Stimulated activated naive B cell treated with anti-CD40 and anti-IgM and Interleukin-4, amounts not matched to agents 10 μg/mL and 1 μg/mL and 100 μg/mL, for 72 hours (primary cell): ENCODE data around the gene TSPOAP1.
"Not testable (repeated sequence)": the region's sequence is repeated elsewhere in the genome, so short reads cannot be mapped to it uniquely, and the experiment has no call there.

ENCODE experiments used
- ATAC-seq, 2 donors: fragments of 150-1000 bp; cut with Tn5 transposase; replicated peaks; 2 replicates each; pipeline ENCODE4 v1.10.0; 2021; ENCODE audit warnings: moderate library complexity in 1 of 2
- DNase-seq: peaks from one replicate; pipeline ENCODE4 v3.0.0; 2021
- H3K27ac Mint-ChIP-seq: one replicate; pipeline ENCODE4 v1.8.0; 2022; ENCODE audit warnings: mild to moderate bottlenecking, mixed read lengths
- H3K27me3 Mint-ChIP-seq, 2 donors: one replicate each; pipeline ENCODE4 v1.8.0; 2022; ENCODE audit warnings: mixed read lengths in 2 of 2
- H3K36me3 Mint-ChIP-seq, 2 donors: one replicate each; pipeline ENCODE4 v1.8.0; 2022; ENCODE audit warnings: mixed read lengths in 2 of 2, mild to moderate bottlenecking in 1 of 2
- H3K4me1 Mint-ChIP-seq, 2 donors: one replicate each; pipeline ENCODE4 v1.8.0; 2022; ENCODE audit warnings: mixed read lengths in 2 of 2, mild to moderate bottlenecking in 1 of 2
- H3K4me3 Mint-ChIP-seq, 2 donors: one replicate each; pipeline ENCODE4 v1.8.0; 2022; ENCODE audit warnings: mild to moderate bottlenecking in 2 of 2, mixed read lengths in 2 of 2, moderate library complexity in 1 of 2
- H3K9me3 Mint-ChIP-seq, 2 donors: one replicate each; pipeline ENCODE4 v1.8.0; 2022; ENCODE audit warnings: mixed read lengths in 2 of 2, mild to moderate bottlenecking in 1 of 2

TSPOAP1 gene

DNA sequence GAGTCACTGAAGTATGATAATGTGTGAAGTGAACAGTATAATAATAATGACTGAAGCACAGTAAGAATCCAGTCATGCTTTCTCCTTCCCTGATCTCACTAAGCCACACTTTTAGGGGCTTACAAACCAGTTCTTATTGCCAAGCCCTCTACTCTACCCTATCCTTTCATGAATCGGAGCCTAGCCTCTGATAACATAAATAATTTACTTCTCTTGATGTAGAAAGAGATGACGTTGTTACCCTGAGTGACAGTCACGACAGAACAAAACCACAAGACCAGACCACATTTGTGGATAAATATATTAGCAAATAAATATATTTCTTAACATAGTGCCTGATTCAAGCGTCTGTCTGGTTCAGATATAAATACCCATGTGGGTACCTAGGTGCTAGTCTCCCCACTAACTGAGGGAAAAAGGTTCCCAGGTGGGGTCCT lies 24.8 kb upstream of the TSPOAP1 start:
- peak overlapping the region; percentile 99 to 100 for H3K4me3 Mint-ChIP-seq
- peaks cover 22 to 37% of the 10 kb centered on the region in 2 donors for H3K36me3 Mint-ChIP-seq
- DNase-seq (no peak), ATAC-seq (no peak)
- H3K27me3 Mint-ChIP-seq, result no peaks in the 10 kb centered on the region
- H3K4me1 Mint-ChIP-seq, result peaks cover 21 to 44% of the 10 kb centered on the region in 2 donors
- H3K9me3 Mint-ChIP-seq, result no peaks in the 10 kb centered on the region
- H3K27ac Mint-ChIP-seq, result peak overlapping the region; percentile 98

DNA sequence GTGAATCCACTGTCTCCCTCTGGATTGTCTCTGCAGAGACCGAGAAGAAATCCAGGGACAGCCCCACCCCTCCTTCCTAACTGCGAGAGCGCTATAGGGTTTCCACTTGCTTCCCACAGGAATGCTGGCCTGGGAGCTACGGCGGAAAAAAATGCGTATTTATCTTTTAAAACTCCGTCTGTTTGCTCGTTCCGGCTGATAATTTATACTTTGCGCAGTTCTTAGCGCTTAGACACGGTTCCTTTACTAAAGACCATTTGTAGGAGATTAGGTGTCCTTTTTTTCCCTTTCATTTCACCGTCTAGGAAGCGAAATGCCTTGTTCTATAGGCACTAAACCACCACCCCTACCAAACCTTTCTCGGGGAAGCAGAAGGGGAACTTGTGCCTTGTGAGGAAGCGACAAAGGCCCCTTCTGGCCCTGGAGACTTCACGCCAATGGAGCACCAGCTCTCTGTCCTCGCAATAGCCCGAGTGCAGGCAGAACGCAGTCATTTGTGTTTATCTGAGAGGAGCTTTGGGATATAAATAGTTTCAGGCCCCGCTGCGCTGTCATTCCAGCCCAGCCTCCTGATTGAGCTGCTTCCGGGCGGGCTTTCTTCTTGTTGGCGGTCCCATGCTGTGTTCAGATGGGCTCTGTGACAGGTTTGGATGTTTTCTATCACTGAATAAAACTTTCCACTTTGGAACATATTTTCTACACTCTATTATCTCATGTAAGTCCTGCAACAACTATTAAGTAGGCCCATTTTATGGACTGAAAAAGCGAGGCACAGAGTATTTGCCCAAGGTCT lies 24.2 kb upstream of the TSPOAP1 start:
- ATAC-seq (peak; percentile 31 to 38), DNase-seq (no peak)
- H3K27me3 Mint-ChIP-seq, result no peaks in the 10 kb centered on the region
- H3K4me1 Mint-ChIP-seq, result peaks cover 24 to 47% of the 10 kb centered on the region in 2 donors
- H3K27ac Mint-ChIP-seq, result peak overlapping the region; percentile 98
- H3K36me3 Mint-ChIP-seq, result peaks cover 22 to 42% of the 10 kb centered on the region in 2 donors
- H3K9me3 Mint-ChIP-seq, result no peaks in the 10 kb centered on the region
- peak overlapping the region; percentile 99 to 100 for H3K4me3 Mint-ChIP-seq

DNA sequence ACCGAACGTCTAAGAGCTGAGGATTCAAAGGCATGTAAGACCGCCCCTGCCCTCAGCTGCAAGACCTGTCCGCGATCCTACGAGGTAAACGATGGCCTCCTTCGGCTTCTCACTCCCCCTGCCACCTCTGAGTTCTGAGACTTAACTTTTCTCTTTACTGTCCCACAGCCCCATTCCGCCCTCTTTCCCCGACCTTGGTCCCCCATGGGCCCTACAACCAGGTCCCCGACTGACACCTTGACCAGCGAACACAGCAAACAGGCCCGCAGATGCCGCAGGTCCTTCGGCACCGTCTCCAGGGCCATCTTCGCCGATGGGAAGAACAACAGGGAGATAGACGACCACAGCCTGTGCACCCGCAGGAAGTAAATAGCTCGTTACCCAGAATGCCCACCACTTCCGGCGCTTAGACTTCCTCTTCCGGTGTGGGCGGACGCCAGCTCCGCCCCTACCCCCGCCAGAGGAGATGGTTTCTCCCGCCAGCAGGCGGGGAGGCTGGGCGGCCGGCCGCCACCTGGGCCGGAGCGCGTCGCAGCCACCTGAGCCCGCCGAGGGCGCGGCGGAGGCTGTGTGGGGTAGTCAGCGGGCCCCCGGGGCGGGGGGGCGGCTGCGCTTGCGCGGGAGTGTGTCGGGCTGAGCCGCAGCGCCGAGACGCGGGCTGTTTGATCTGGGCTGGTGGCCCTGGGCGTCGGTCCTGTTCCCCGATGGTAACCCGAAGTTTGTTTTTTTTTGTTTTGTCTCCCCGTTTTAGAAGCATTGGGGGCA lies 23.4 kb upstream of the TSPOAP1 start, which contains the start of gene SUPT4H1:
SUPT4H1 (minus strand) TSS at position 371 of the 765 bp plus-strand sequence; CDS start at position 305, 66 bp downstream.
- DNase-seq (peak; percentile 91), ATAC-seq (peak; percentile 93 to 95)
- H3K27ac Mint-ChIP-seq, result peak within 1 kb of the TSS; percentile 98
- peaks cover 27 to 49% of the 10 kb centered on the region in 2 donors for H3K36me3 Mint-ChIP-seq
- peaks cover 28 to 54% of the 10 kb centered on the region in 2 donors for H3K4me1 Mint-ChIP-seq
- H3K27me3 Mint-ChIP-seq, result no peaks in the 10 kb centered on the region
- peak within 1 kb of the TSS; percentile 99 to 100 for H3K4me3 Mint-ChIP-seq
- no peaks in the 10 kb centered on the region for H3K9me3 Mint-ChIP-seq

DNA sequence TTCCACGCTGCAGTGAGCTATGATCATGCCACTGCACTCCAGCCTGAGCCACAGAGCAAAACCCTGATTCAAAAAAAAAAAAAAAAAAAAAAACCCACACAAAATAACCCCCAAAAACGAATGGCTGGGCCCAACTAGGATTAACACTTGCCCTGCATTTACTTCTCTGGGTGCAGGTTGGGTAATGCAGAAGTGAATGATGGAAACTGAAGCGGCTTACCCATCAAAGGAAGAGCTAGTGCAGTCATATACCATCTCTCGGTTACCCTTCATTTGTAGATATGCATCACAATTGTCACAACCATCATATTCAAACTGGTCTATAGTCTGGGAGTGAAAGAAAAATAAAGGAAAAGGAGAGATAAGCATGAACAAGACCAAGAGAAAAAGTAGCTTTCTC lies 22.6 kb upstream of the TSPOAP1 start:
- ATAC-seq, result no peak
- Mint-ChIP-seq H3K4me1 (peaks cover 32 to 62% of the 10 kb centered on the region in 2 donors), H3K36me3 (peaks cover 36 to 58% of the 10 kb centered on the region in 2 donors), H3K4me3 (peak overlapping the region; percentile 99 to 100), H3K27me3 (no peaks in the 10 kb centered on the region), H3K27ac (peak overlapping the region; percentile 98), H3K9me3 (no peaks in the 10 kb centered on the region)
- DNase-seq, result no peak

DNA sequence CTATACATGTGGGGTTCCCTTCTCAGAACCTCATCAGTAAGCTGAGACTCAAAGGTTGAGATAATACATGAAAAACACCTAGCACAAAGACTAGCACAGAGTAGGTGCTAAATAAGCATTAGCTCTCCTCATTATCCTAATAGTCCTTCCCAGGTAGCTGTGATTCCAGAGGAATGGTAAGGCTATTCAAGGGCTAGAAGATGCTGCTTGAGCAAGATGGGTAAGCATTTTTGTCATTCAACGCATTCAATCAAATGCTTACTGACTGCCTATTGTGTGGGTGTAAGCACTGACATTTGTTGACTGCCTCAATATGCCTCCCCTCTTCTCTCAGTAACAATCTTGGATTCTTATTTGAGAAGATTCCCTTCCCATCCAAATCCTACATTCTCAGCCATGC lies 19.4 kb upstream of the TSPOAP1 start:
- Mint-ChIP-seq H3K27ac (peak overlapping the region; percentile 26), H3K36me3 (peaks cover 55 to 69% of the 10 kb centered on the region in 2 donors)

DNA sequence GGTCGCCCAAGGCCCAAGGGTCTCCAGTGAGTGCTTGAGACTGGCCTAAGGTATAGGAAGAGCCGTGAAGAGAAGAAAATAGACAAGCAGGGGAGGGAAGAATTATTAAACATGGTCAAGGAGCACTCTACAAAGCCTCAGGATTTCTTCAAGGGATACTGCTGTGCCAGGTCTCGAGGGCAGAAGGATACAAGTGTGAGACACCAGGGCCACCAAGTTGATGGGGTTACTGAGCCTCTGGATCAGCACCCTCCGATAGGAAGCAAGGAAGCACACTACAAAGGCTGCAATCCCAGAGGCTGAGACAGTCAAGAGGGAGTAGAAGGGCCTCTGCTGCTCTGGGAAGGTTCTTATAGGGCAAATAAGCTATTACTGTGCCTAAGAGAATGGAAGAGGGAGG lies 16.9 kb upstream of the TSPOAP1 start:
- peak overlapping the region; percentile 100 for H3K27ac Mint-ChIP-seq
- H3K4me3 Mint-ChIP-seq, result peak overlapping the region; percentile 82 to 88
- H3K4me1 Mint-ChIP-seq, result peaks cover 53 to 83% of the 10 kb centered on the region in 2 donors
- H3K27me3 Mint-ChIP-seq, result no peaks in the 10 kb centered on the region
- H3K9me3 Mint-ChIP-seq, result peaks cover 0 to 2% of the 10 kb centered on the region in 2 donors
- ATAC-seq (no peak), DNase-seq (no peak)
- peaks cover 66 to 78% of the 10 kb centered on the region in 2 donors for H3K36me3 Mint-ChIP-seq

More for the DNA sequence above, 19.4 kb upstream of the TSPOAP1 start:
- Mint-ChIP-seq H3K27me3 (no peaks in the 10 kb centered on the region), H3K4me1 (peaks cover 51 to 83% of the 10 kb centered on the region in 2 donors), H3K4me3 (no peak overlapping the region), H3K9me3 (no peaks in the 10 kb centered on the region)
- no peak for DNase-seq
- no peak for ATAC-seq

DNA sequence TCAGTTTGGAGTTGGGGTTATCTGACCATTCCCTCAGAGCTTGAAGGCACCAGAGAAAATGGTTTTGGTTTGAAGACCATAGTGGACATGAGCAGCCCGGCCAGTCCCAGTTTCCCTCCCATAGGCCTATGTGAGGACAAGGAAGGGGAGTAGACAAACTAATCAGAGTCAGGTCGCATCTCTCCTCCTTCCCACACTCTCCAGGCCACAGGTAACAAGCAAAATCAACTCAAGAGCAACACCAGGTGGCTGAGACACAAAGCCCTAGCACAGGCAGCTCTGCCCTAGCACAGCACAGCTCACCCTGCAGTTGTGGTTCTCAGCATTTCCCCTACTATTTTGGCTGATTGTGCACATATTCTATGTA lies 16.2 kb upstream of the TSPOAP1 start:
- H3K4me1 Mint-ChIP-seq, result peaks cover 56 to 89% of the 10 kb centered on the region in 2 donors
- H3K27me3 Mint-ChIP-seq, result no peaks in the 10 kb centered on the region
- H3K36me3 Mint-ChIP-seq, result peaks cover 71 to 83% of the 10 kb centered on the region in 2 donors
- peak overlapping the region; percentile 82 to 88 for H3K4me3 Mint-ChIP-seq
- peaks cover 0 to 2% of the 10 kb centered on the region in 2 donors for H3K9me3 Mint-ChIP-seq
- ATAC-seq (peak; percentile 70 to 73), DNase-seq (no peak)
- peak overlapping the region; percentile 100 for H3K27ac Mint-ChIP-seq

DNA sequence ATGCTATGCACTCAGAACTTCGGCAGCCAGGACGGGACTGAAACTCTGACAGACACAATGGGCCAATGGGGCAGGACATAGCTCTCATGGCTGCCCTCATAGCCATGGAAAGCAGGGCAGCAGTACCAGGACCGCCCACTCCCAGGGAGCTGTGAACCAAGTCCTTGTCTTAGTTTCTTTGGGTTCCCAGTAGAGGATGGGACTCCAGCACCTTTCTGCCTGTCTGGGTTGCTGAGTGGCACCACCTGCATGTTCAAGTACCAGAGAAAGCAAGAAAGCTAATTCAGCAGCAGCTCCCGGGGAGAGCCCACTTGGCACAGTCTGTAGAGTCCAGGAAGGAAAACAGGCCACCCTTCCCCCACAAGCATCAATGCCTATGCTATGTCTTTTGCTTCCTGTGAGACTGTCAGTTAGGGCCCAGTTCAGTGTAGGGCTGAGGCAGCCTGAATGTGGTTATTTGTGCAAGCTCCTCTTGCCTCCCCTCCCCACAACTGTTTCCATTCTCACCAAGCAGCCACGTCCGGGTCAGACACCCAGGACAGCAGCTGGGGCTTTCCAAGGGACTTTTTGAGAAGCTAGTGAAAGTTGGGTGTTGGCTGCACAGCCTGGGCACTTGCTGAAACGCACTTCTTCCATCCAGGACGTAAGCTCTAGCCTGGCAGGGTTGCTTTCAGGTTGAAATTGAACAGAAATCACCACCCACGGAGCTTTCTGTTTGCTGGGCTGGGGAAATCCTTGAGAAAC lies 15.6 kb upstream of the TSPOAP1 start:
- Mint-ChIP-seq H3K4me1 (peaks cover 55 to 89% of the 10 kb centered on the region in 2 donors), H3K36me3 (peaks cover 69 to 82% of the 10 kb centered on the region in 2 donors), H3K27ac (peak overlapping the region; percentile 100), H3K4me3 (peak overlapping the region; percentile 82 to 88), H3K27me3 (no peaks in the 10 kb centered on the region), H3K9me3 (peaks cover 0 to 2% of the 10 kb centered on the region in 2 donors)
- DNase-seq (peak; percentile 95), ATAC-seq (peak; percentile 88 to 90)

DNA sequence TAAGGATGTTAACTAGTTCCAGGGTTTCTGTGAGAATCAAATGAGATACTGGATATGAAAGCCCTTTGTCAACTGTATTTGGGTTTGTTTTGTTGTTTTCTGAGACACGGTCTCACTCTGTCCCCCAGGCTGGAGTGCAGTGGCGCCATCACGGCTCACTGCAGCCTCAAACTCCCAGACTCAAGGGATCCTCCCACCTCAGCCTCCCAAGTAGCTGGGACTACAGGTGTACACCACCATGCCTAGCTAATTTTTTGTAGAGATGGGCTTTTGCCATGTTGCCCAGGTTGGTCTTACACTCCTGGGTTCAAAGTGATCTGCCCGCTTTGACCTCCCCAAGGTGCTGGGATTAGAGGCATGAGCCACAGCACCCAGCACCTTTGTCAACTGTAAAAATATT lies 14.5 kb upstream of the TSPOAP1 start:
- Mint-ChIP-seq H3K4me3 (peak overlapping the region; percentile 82 to 88), H3K4me1 (peaks cover 54 to 91% of the 10 kb centered on the region in 2 donors), H3K27me3 (no peaks in the 10 kb centered on the region), H3K27ac (peak overlapping the region; percentile 100), H3K36me3 (peaks cover 76 to 82% of the 10 kb centered on the region in 2 donors), H3K9me3 (peaks cover 0 to 2% of the 10 kb centered on the region in 2 donors)
- ATAC-seq (no peak), DNase-seq (no peak)

DNA sequence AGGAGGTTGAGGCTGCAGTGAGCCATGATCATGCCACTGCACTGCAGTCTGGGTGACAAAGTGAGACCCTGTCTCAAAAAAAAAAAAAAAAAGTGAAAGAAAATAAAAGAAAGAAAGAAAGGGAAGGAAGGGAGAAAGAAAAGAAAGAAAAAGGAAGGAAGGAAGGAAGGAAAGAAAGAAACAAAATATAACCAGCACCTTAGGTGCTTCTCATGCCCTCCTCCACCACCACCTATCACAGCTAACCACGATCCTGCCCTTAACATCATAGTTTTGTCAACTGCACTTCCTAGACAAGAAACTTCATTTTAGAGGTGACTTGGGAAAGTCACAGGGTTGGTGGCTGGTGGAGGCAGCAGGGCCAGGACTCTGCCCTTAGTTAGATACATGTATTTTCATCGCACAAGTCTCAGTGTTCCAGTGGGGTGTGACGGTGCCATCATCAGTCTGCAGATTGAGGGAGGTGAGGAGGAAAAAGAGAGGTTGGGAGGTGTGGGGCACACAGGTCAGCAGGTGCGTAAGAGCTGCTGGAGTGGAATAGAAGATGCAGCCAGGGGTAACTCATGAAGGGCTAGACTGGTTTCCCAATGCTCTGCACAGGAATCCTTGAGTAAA lies 13.4 kb upstream of the TSPOAP1 start:
- peaks cover 72 to 79% of the 10 kb centered on the region in 2 donors for H3K36me3 Mint-ChIP-seq

DNA sequence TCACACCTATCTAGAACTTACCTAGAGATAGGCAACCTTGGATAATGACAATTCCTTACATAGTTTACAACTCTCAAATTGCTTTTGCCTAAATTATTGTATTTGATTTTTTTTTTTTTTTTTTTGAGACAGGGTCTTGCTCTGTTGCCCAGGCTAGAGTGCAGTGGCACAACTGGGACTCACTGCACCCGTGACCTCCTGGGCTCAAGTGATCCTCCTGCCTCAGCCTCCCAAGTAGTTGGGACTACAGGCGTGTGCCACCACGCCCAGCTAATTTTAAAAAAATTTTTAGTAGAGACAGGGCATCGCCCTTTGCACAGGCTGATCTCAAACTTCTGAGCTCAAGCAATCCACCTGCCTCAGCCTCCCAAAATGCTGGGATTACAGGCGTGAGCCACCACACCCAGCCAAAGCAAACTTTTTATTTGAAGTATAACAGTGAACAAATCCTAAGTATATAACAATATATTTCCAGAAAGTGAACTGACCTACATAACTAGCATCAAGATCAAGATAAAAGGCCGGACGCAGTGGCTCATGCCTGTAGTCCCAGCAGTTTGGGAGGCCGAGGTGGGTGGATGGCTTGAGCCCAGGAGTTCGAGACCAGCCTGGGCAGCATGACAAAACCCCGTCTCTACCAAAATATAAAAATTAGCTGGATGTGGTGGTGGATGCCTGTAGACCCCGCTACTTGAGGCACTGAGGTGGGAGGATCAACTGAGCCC lies 12.7 kb upstream of the TSPOAP1 start:
- H3K9me3 Mint-ChIP-seq, H3K27me3 Mint-ChIP-seq, DNase-seq, ATAC-seq: not testable (repeated sequence)
- peaks cover 66 to 73% of the 10 kb centered on the region in 2 donors for H3K36me3 Mint-ChIP-seq
- H3K27ac Mint-ChIP-seq, result peak overlapping the region; percentile 100
- peaks cover 62 to 95% of the 10 kb centered on the region in 2 donors for H3K4me1 Mint-ChIP-seq
- H3K4me3 Mint-ChIP-seq, result peak overlapping the region; percentile 100

More for the DNA sequence above, 13.4 kb upstream of the TSPOAP1 start:
- Mint-ChIP-seq H3K27me3 (no peaks in the 10 kb centered on the region), H3K4me1 (peaks cover 58 to 95% of the 10 kb centered on the region in 2 donors), H3K4me3 (peak overlapping the region; percentile 76 to 88), H3K27ac (peak overlapping the region; percentile 100), H3K9me3 (peaks cover 0 to 2% of the 10 kb centered on the region in 2 donors)
- no peak for DNase-seq
- no peak for ATAC-seq

DNA sequence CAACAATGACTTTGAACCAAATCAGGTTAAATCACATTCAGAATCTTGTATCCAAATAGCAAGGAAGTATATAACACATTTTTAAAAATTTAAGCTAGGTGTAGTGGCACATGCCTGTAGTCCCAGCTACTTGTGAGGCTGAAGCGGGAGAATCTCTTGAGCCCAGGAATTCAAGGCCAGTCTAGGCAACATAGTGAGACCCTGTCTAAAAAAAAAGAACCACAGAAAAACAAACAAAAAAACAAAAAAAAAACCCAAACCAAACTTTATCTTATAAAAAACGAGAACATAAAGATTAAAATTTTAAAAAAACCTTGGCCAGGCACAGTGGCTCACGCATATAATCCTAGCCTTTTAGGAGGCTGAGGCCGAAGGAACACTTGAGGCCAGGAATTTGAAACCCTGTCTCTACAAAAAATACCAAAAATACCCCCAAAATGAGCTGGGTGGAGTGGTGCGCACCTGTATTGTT lies 11.8 kb upstream of the TSPOAP1 start:
- DNase-seq, result no peak
- H3K4me1 Mint-ChIP-seq, result peaks cover 62 to 95% of the 10 kb centered on the region in 2 donors
- peaks cover 58 to 68% of the 10 kb centered on the region in 2 donors for H3K36me3 Mint-ChIP-seq
- H3K9me3 Mint-ChIP-seq, result peaks cover 0 to 2% of the 10 kb centered on the region in 2 donors
- H3K27ac Mint-ChIP-seq, result peak overlapping the region; percentile 100
- H3K4me3 Mint-ChIP-seq, result peak overlapping the region; percentile 100
- no peaks in the 10 kb centered on the region for H3K27me3 Mint-ChIP-seq
- no peak for ATAC-seq
